Cerebellar cortex (tissue), 1 donor: ENCODE measurements around the gene FBXW7.

Experiments used
- DNase-seq: peaks from one replicate; pipeline ENCODE4 v3.0.0-alpha.2; 2015; ENCODE audit warnings: low spot score

FBXW7 gene

GRCh38 chr4:152510349-152511147 lies 25.3 kb downstream of the FBXW7 start:
- no peak for DNase-seq

DNA sequence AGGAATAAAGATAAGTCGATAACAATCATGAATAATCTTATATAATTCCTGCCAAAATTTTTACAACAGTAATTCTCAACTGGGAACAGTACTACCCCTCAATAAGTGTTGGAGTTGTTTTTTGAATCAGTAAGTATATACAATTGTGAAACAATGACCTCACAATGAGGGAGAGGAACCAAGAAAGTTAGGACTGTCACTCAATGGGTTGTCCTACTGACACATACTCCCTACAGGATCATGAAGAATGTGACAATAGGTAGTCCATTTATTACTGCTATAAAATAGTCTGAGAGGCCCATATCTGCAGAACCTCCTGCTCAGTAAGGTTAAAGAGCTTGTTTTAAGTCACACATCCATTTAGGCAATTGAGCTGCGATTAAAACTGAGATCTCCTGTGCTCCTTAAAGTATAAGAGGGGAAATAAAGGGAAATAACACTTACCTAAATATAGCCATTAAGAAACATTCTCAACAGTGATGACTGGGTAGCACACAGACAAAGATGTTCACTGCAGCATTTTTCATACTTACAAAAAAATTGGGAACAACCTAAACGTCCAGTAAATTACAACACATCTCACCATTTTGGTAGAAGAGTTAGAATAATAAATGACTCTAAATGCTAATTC lies 26.2 kb downstream of the FBXW7 start:
- DNase-seq, result no peak

- no peak for DNase-seq
These were observed 27.1 kb downstream of the FBXW7 start for GRCh38 chr4:152508818-152509217.

DNA sequence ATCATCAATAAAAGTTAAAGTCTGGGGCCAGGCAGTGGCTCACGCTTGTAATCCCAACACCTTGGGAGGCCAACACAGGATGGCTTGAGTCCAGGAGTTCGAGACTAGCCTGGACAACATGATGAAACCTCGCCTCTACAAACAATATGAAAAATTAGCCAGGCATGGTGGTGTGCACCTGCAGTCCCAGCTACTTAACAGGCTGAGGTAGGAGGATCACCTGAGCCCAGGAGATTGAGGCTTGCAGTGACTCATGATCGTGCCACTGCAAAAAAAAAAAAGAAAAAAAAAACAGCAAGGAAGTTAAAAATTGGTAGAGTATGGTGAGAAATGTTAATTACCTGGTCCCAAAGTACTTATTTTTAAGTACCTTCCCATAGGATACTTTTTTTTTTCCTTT lies 27.5 kb downstream of the FBXW7 start:
- no peak for DNase-seq

DNA sequence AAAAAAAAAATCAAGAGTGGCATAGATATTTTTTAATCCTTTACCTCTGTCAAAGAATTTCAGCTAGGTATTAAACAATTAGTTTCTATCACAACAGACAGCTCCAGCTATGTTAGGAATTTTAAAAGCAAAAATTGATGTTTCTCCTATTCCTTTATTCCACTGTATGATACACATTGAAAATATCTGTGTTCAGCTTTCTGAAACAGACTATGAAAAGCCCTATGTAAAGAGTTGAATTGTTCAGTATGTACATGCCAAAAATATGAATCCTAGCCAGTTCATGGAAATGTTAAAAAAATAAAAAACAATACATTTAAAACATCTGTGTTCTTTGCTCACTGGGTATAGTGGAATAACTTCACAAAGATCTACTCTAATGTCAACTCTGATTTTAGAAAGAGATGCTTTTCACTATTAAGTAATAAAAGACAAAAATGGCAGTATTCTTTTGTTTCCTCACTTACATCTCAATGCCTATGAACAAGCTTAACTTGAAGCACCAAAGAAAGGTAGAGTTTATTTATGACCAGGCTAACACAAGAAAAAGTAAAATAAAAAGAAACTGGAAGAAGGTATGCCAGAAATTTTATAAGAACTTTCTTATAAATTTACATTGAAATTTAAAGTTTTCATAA lies 32.1 kb downstream of the FBXW7 start:
- no peak for DNase-seq

DNA sequence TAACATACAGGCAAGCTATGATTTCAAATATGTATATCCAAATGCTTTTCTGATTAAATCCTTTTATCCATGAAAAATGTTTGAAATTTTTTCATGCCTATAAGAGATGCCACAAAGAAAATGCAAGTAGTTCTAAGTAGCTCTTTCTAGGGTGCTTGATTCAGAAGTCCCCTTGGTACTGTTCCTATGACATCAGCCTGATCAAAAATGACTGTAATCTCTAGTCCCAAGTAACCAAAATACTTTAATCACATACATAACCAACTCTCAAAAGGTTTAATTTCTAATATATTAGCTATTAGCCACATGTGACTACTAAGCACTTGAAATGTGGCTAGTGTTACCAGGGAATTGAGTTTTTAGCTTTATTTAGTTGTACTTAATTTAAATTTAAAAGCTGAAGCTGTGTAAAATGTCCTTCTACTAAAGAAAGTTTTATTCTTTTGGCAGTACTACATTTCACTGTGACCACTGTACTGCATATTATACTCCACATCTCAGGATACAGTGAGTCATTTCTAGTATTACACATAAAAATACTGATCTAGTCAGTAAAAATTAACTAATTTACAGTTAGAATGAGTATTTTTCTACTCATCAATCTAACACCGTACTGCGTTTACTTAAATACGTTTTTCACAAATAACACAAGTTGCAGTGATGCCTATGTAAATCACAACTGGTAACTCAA lies 33.9 kb downstream of the FBXW7 start:
- DNase-seq, result no peak

GRCh38 chr4:152500800-152501434 lies 35.0 kb downstream of the FBXW7 start:
- peak; percentile 90 for DNase-seq

GRCh38 chr4:152500275-152500674 lies 35.6 kb downstream of the FBXW7 start:
- DNase-seq, result no peak

GRCh38 chr4:152499344-152499743 lies 36.5 kb downstream of the FBXW7 start:
- no peak for DNase-seq

DNA sequence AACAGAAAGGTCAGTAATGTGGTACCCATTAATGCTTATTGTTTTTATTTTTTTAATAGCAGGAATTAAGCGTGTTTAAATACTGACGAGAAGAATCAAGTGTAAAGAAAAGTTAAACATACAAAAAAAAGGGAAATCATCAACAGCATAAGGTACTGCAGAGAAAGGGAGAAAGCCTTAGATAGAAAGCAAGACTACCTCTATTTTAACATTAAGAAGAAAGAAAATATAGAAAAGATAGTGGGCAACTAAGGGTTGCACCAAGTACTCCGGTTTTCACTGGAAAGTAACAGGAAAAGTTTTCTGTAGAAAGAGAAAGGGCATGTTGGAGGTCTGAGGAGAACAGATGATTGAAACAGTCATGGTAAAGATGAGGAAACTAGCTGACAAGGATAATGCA lies 41.9 kb downstream of the FBXW7 start:
- no peak for DNase-seq

DNA sequence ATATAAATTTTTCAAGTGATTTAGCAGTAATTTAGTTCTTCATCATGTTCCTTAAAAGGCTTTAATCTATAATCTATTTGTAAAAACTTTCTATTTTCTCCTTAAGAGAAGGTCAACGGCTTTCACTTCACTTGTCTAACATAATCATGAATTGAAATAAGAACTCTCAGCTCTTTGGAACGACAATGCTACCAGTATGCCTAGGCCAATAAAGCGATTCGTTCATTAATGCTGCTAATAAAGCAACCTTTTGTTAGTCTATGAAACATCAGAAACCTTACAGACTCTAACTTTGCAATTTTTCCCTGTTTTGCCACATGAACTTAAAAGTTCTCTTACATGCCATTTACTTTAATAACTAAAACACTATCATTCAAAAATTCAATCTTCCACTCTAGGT lies 47.6 kb downstream of the FBXW7 start:
- DNase-seq, result no peak

- DNase-seq, result no peak
These were observed 49.2 kb downstream of the FBXW7 start for GRCh38 chr4:152486429-152487389.

GRCh38 chr4:152485726-152486276 lies 50.1 kb downstream of the FBXW7 start:
- no peak for DNase-seq

DNA sequence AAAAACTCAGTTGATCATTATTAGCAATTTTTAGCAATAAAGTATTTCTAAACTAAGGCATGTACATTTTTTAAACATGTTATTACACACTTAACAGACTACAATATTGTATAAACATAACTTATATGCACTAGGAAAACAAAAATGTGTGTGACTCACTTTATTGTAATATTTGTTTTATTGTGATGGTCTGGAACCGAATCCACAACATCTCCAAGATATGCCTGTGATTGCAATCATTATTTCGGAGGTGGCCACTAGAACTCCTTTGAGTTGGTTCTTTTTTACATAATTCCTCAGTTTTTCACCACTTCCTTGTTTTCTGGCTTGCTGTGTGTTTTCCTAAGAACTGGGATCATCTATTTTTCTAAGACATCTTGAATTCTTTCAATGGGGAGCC lies 53.7 kb downstream of the FBXW7 start:
- DNase-seq, result no peak

- no peak for DNase-seq
These were observed 55.0 kb downstream of the FBXW7 start for GRCh38 chr4:152480901-152481300.

GRCh38 chr4:152480326-152480725 lies 55.6 kb downstream of the FBXW7 start:
- no peak for DNase-seq

GRCh38 chr4:152479428-152480026 lies 56.4 kb downstream of the FBXW7 start:
- DNase-seq, result no peak

- no peak for DNase-seq
These were observed 57.2 kb downstream of the FBXW7 start for GRCh38 chr4:152478461-152479237.

GRCh38 chr4:152476796-152477195 lies 59.1 kb downstream of the FBXW7 start:
- DNase-seq, result no peak
